Peyer's patch (tissue), 4 donors: Measurements from ENCODE around the gene AOPEP. TPM values are rescaled to one million over a fixed set of nuclear protein-coding genes. Genes with fewer than 3 reads are reported as not detected.
A peak's percentile ranks its signal among the peaks of the same experiment; 100 is the strongest.

Source experiments
- DNase-seq, 3 donors: peaks; one replicate each; pipeline ENCODE4 v3.0.0-alpha.2; 2017 to 2019
- H3K27ac ChIP-seq, 4 donors: fragments of 200-600 bp; sonication (generic); one replicate each; pipeline ENCODE4 v1.5.1; 2016 to 2019
- H3K27me3 ChIP-seq, 2 donors: fragments of 200-600 bp; sonication (generic); one replicate each; pipeline ENCODE4 v1.5.1; 2019
- H3K36me3 ChIP-seq, 3 donors: fragments of 200-600 bp; sonication (generic); one replicate each; pipeline ENCODE4 v1.5.1; 2016 to 2019
- H3K4me1 ChIP-seq, 4 donors: fragments of 200-600 bp; sonication (generic); one replicate each; pipeline ENCODE4 v1.5.1; 2016 to 2019
- H3K4me3 ChIP-seq, 4 donors: fragments of 200-600 bp; sonication (generic); 1 replicate in 3 of 4; 2 replicates in 1 of 4; pipeline ENCODE4 v1.5.1; 2016 to 2019; ENCODE audit warnings: mild to moderate bottlenecking in 1 of 4
- H3K9me3 ChIP-seq, 4 donors: fragments of 200-600 bp; sonication (generic); one replicate each; pipeline ENCODE4 v1.5.1; 2016 to 2019; ENCODE audit warnings: mild to moderate bottlenecking in 1 of 4
- POLR2A ChIP-seq, 2 donors: fragments of 450-650 bp; IDR thresholded peaks; one replicate each; pipeline ENCODE4 v1.5.1; 2017; ENCODE audit warnings: antibody characterized with exemption in 2 of 2, mild to moderate bottlenecking in 2 of 2, moderate library complexity in 2 of 2
- total RNA-seq, 4 donors: library from RNA; depleted of rRNA; stranded (reverse); fragments of >200 nt; gene quantifications; one replicate each; pipeline ENCODE4 v1.1.0, GENCODE V29; 2016
- TF ChIP-seq, protein P1 (sequence below), 6 experiments: fragments of 450-650 bp in 4 of 6; fragments of 200-600 bp in 2 of 6; sonication (generic) in 1 of 6; IDR thresholded peaks; one replicate each; pipeline ENCODE4 v1.5.1; 2017 to 2019; ENCODE audit warnings: antibody characterized with exemption in 6 of 6, mild to moderate bottlenecking in 3 of 6, moderate library complexity in 1 of 6

AOPEP gene
- total RNA-seq, 4 donors from 2014 or later, result 83.5 to 272 (median 117) TPM

- TF ChIP-seq, protein P1, sequence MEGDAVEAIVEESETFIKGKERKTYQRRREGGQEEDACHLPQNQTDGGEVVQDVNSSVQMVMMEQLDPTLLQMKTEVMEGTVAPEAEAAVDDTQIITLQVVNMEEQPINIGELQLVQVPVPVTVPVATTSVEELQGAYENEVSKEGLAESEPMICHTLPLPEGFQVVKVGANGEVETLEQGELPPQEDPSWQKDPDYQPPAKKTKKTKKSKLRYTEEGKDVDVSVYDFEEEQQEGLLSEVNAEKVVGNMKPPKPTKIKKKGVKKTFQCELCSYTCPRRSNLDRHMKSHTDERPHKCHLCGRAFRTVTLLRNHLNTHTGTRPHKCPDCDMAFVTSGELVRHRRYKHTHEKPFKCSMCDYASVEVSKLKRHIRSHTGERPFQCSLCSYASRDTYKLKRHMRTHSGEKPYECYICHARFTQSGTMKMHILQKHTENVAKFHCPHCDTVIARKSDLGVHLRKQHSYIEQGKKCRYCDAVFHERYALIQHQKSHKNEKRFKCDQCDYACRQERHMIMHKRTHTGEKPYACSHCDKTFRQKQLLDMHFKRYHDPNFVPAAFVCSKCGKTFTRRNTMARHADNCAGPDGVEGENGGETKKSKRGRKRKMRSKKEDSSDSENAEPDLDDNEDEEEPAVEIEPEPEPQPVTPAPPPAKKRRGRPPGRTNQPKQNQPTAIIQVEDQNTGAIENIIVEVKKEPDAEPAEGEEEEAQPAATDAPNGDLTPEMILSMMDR (IDR thresholded peaks at IDR 0.05), result peak in 4 of 6 experiments; percentile 73 to 88 (median 79)
- TF ChIP-seq POLR2A (IDR thresholded peaks at IDR 0.05), result no peak
- Histone ChIP-seq H3K27ac (no peak overlapping the region), H3K27me3 (no peaks in the 10 kb centered on the region), H3K4me1 (no peaks in the 10 kb centered on the region), H3K9me3 (no peaks in the 10 kb centered on the region), H3K4me3 (no peak overlapping the region), H3K36me3 (no peaks in the 10 kb centered on the region)
- peak; percentile 61 to 85 (median 61) for DNase-seq
Observed at GRCh38 chr9:94681508-94681907, 45.0 kb upstream of the AOPEP start.

DNA sequence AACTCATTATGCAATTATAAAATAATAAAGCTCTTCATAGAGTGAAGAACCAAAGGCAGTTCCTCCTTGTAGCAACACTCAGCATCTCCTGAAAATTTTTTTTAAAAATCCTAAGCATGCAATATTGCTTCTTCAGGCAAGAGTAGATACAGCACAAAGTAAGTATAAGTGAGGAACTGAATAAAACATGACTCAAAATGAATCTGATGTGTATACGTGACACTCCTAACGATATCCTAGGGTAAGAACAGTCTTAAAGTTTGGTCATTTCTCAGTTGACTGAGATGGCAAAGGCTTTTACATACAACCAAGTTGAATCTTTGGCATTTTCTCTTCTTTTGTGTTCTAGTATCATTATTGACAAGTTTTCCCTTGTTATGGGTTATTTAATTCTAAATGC, 41.1 kb upstream of the AOPEP start:
- no peaks in the 10 kb centered on the region for H3K27me3 ChIP-seq
- H3K4me3 ChIP-seq, result no peak overlapping the region
- no peaks in the 10 kb centered on the region for H3K36me3 ChIP-seq
- H3K9me3 ChIP-seq, result no peaks in the 10 kb centered on the region
- no peak for TF ChIP-seq POLR2A (IDR thresholded peaks at IDR 0.05)
- TF ChIP-seq, protein P1 (IDR thresholded peaks at IDR 0.05), result no peak
- no peaks in the 10 kb centered on the region for H3K4me1 ChIP-seq
- DNase-seq, result no peak
- H3K27ac ChIP-seq, result no peak overlapping the region

DNA sequence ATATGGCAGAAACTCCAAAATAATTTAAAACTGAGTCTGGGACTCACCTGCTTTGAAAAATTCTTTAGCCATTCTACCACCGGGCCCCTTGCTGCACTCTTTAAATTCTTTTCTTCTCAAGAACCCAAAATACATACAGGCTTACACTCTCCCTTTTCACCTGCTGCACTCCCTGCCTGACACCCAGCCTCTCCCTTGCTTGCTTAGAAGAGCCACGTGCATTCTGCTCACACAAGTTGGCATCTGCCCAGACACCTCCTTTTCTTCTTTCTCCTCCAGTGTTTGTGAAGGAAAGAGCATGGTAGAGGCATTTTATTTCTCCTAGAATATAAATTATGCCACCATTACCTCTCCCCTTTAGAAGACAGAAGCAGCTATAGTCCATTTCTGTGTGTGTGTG, 39.0 kb upstream of the AOPEP start:
- Histone ChIP-seq H3K4me1 (no peaks in the 10 kb centered on the region), H3K27ac (no peak overlapping the region)
- TF ChIP-seq, protein P1 (IDR thresholded peaks at IDR 0.05), result no peak
- TF ChIP-seq POLR2A (IDR thresholded peaks at IDR 0.05), result no peak

DNA sequence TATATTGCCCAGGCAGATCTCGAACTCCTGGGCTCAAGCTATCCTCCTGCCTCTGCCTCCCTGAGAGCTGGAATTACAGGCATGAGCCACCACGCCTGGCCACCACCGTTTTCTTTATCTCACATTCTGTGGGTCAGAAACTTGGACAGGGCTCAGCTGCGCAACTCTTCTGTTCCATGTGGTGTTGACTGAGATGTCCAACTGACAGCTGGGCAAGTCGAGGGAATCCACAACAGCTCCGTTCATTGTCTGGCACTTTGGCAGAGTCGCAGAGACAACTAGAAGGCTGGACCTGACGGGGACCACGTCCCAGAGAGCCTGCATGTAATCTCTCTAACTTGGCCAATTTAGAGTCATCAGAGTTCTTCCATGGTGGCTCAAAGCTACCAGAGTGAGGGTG, 36.2 kb upstream of the AOPEP start:
- no peak overlapping the region for H3K27ac ChIP-seq
- TF ChIP-seq POLR2A (IDR thresholded peaks at IDR 0.05), result no peak
- TF ChIP-seq, protein P1 (IDR thresholded peaks at IDR 0.05), result no peak
- no peaks in the 10 kb centered on the region for H3K27me3 ChIP-seq
- no peaks in the 10 kb centered on the region for H3K4me1 ChIP-seq
- no peak overlapping the region for H3K4me3 ChIP-seq
- H3K9me3 ChIP-seq, result no peaks in the 10 kb centered on the region
- no peak for DNase-seq
- no peaks in the 10 kb centered on the region for H3K36me3 ChIP-seq

More for the DNA sequence above, 39.0 kb upstream of the AOPEP start:
- Histone ChIP-seq H3K4me3 (no peak overlapping the region), H3K9me3 (no peaks in the 10 kb centered on the region), H3K36me3 (no peaks in the 10 kb centered on the region), H3K27me3 (no peaks in the 10 kb centered on the region)
- DNase-seq, result no peak

DNA sequence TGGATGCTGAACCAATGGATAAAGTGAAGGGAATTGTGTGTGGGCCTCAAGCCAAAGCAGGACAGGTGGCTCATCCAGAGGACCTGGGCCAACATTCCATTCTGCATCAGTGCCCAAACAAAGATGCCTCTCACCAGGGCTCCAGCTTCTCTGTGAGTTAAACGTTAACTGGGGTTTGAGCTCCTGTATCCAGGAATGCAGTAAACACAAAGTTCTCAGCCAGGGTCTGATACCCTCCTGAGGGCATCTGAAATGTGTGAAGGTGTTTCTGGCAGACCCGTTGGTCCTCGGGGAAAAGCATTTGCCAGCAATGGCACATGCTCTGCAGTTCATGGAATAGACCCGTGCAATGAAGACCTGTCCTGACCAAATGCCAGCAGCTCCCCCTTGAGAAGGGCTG, 33.9 kb upstream of the AOPEP start:
- no peaks in the 10 kb centered on the region for H3K27me3 ChIP-seq
- no peaks in the 10 kb centered on the region for H3K9me3 ChIP-seq
- no peak for TF ChIP-seq POLR2A (IDR thresholded peaks at IDR 0.05)
- TF ChIP-seq, protein P1 (IDR thresholded peaks at IDR 0.05), result no peak
- no peaks in the 10 kb centered on the region for H3K36me3 ChIP-seq
- no peaks in the 10 kb centered on the region for H3K4me1 ChIP-seq
- H3K4me3 ChIP-seq, result no peak overlapping the region
- no peak for DNase-seq
- no peak overlapping the region for H3K27ac ChIP-seq
